Endodermal cell (in vitro differentiated cells): Measurements from ENCODE around the gene SLC35F6. TPM values are rescaled to one million over a fixed set of nuclear protein-coding genes. Genes with fewer than 3 reads are reported as not detected.
"Not testable (repeated sequence)": the region's sequence is repeated elsewhere in the genome, so short reads cannot be mapped to it uniquely, and the experiment has no call there.

Source experiments
- DNase-seq: peaks from one replicate; pipeline ENCODE4 v3.0.0-alpha.2; 2017
- H3K27ac ChIP-seq: 2 replicates; pipeline ENCODE4 v1.5.1; 2013; ENCODE audit warnings: mild to moderate bottlenecking, low read depth, low read length, moderate library complexity
- H3K27me3 ChIP-seq: 2 replicates; pipeline ENCODE4 v1.6.1; 2013; ENCODE audit warnings: mild to moderate bottlenecking, low read length, moderate library complexity; ENCODE audit not compliant: insufficient read depth, control insufficient read depth, poor library complexity, severe bottlenecking
- H3K36me3 ChIP-seq: 2 replicates; pipeline ENCODE4 v1.7.0; 2013; ENCODE audit warnings: mild to moderate bottlenecking, low read length, moderate library complexity; ENCODE audit not compliant: control insufficient read depth, insufficient read depth
- H3K4me1 ChIP-seq: one replicate; pipeline ENCODE4 v1.7.0; 2013; ENCODE audit warnings: low read length; ENCODE audit not compliant: control insufficient read depth, insufficient read depth
- H3K4me3 ChIP-seq: 2 replicates; pipeline ENCODE4 v1.5.1; 2013; ENCODE audit warnings: mild to moderate bottlenecking, low read length, moderate library complexity
- H3K9ac ChIP-seq: 2 replicates; pipeline ENCODE4 v1.6.1; 2013; ENCODE audit warnings: mild to moderate bottlenecking, low read length, moderate library complexity; ENCODE audit not compliant: poor library complexity, severe bottlenecking; ENCODE audit errors: extremely low read depth
- H3K9me3 ChIP-seq: 2 replicates; pipeline ENCODE4 v1.6.1; 2013; ENCODE audit warnings: mild to moderate bottlenecking, low read length, moderate library complexity; ENCODE audit not compliant: control insufficient read depth
- H3K27ac Mint-ChIP-seq: 2 replicates; pipeline ENCODE4 v1.8.0; 2020; ENCODE audit warnings: mixed read lengths
- H3K27me3 Mint-ChIP-seq: 2 replicates; pipeline ENCODE4 v1.8.0; 2021; ENCODE audit warnings: mild to moderate bottlenecking, mixed read lengths; ENCODE audit not compliant: insufficient read depth
- H3K36me3 Mint-ChIP-seq: 2 replicates; pipeline ENCODE4 v1.8.0; 2020; ENCODE audit warnings: low read depth, mixed read lengths
- H3K4me1 Mint-ChIP-seq: 2 replicates; pipeline ENCODE4 v1.8.0; 2020; ENCODE audit warnings: mixed read lengths
- H3K4me3 Mint-ChIP-seq: 2 replicates; pipeline ENCODE4 v1.8.0; 2020; ENCODE audit warnings: mild to moderate bottlenecking, moderate library complexity, mixed read lengths
- H3K9me3 Mint-ChIP-seq: 2 replicates; pipeline ENCODE4 v1.8.0; 2020; ENCODE audit warnings: mild to moderate bottlenecking, mixed read lengths
- CTCF ChIP-seq: fragments of 200-600 bp; sonication (generic); conservative IDR thresholded peaks from 2 replicates; pipeline ENCODE4 v1.5.0; 2021; ENCODE audit warnings: antibody characterized with exemption, mild to moderate bottlenecking
- whole genome bisulfite sequencing, 2 experiments: methylation state at CpG; one replicate each; pipeline versions ENCODE4 v1.1.5 to v1.1.7; 2013; ENCODE audit warnings: missing lambda C conversion rate in 2 of 2, mixed read lengths in 1 of 2; ENCODE audit not compliant: insufficient coverage in 1 of 2, insufficient read length in 1 of 2; 5-methylcytosine and 5-hydroxymethylcytosine counted together
- total RNA-seq, 2 donors: library from RNA; stranded (reverse); fragmentation: NEBNext Ultra II Directional in 1 of 2; extraction: Animal tissue kit (Norgen Biotek cat#: 25700) in 1 of 2; gene quantifications; 2 replicates in 1 of 2; 3 replicates in 1 of 2; pipeline ENCODE4 v1.2.1, GENCODE V29; 2021

SLC35F6 gene
- total RNA-seq, 2 donors from 2014 or later: 23.3 to 24.8 TPM

GRCh38 chr2:26744953-26745352 lies 19.1 kb upstream of the SLC35F6 start:
- H3K27me3 ChIP-seq: no peaks in the 10 kb centered on the region
- H3K4me3 ChIP-seq: no peak overlapping the region
- 93 to 100% methylated on average over 1 to 3 of the region's 3 CpGs for WGBS, 2 experiments
- peaks cover under 1% of the 10 kb centered on the region for H3K4me1 Mint-ChIP-seq
- no peak overlapping the region for H3K4me3 Mint-ChIP-seq
- H3K9me3 ChIP-seq: no peaks in the 10 kb centered on the region
- H3K36me3 Mint-ChIP-seq: no peaks in the 10 kb centered on the region
- no peak overlapping the region for H3K9ac ChIP-seq
- H3K27me3 Mint-ChIP-seq: peaks cover 3% of the 10 kb centered on the region
- H3K27ac Mint-ChIP-seq: no peak overlapping the region
- TF ChIP-seq CTCF: no peak
- no peaks in the 10 kb centered on the region for H3K9me3 Mint-ChIP-seq
- H3K36me3 ChIP-seq: no peaks in the 10 kb centered on the region
- no peak overlapping the region for H3K27ac ChIP-seq
- DNase-seq: no peak
- H3K4me1 ChIP-seq: no peaks in the 10 kb centered on the region

GRCh38 chr2:26745609-26746327 lies 18.3 kb upstream of the SLC35F6 start:
- no peaks in the 10 kb centered on the region for H3K9me3 Mint-ChIP-seq
- Histone ChIP-seq H3K36me3 (no peaks in the 10 kb centered on the region), H3K27me3 (no peaks in the 10 kb centered on the region), H3K4me1 (no peaks in the 10 kb centered on the region), H3K27ac (no peak overlapping the region), H3K9me3 (no peaks in the 10 kb centered on the region), H3K9ac (no peak overlapping the region), H3K4me3 (no peak overlapping the region)
- peak; percentile 99 for TF ChIP-seq CTCF
- WGBS, 2 experiments: 46 to 72% methylated on average over 7 to 9 of the region's 9 CpGs
- peaks cover 3% of the 10 kb centered on the region for H3K27me3 Mint-ChIP-seq
- H3K4me1 Mint-ChIP-seq: peaks cover 6% of the 10 kb centered on the region
- no peak overlapping the region for H3K4me3 Mint-ChIP-seq
- peak; percentile 96 for DNase-seq
- no peaks in the 10 kb centered on the region for H3K36me3 Mint-ChIP-seq
- H3K27ac Mint-ChIP-seq: no peak overlapping the region

GRCh38 chr2:26746934-26747333 lies 17.1 kb upstream of the SLC35F6 start:
- no peak for TF ChIP-seq CTCF
- Histone ChIP-seq H3K36me3 (no peaks in the 10 kb centered on the region), H3K27me3 (no peaks in the 10 kb centered on the region), H3K27ac (no peak overlapping the region), H3K9me3 (peaks cover 10% of the 10 kb centered on the region), H3K4me1 (peaks cover 3% of the 10 kb centered on the region), H3K4me3 (no peak overlapping the region), H3K9ac (no peak overlapping the region)
- DNase-seq: no peak
- 84 to 86% methylated on average over 3 of the region's 3 CpGs for WGBS, 2 experiments
- Mint-ChIP-seq H3K4me3 (no peak overlapping the region), H3K4me1 (peaks cover 6% of the 10 kb centered on the region), H3K27me3 (peaks cover 7% of the 10 kb centered on the region), H3K27ac (no peak overlapping the region), H3K9me3 (peaks cover 6% of the 10 kb centered on the region), H3K36me3 (peaks cover 5% of the 10 kb centered on the region)

- not testable (repeated sequence) for H3K4me1 ChIP-seq, H3K9me3 Mint-ChIP-seq, H3K27me3 ChIP-seq, H3K36me3 ChIP-seq, H3K27me3 Mint-ChIP-seq, H3K36me3 Mint-ChIP-seq
- peak; percentile 84 for DNase-seq
- WGBS, 2 experiments: 0% methylated on average over 2 to 6 of the region's 8 CpGs
- Histone ChIP-seq H3K27ac (peak overlapping the region; percentile 68), H3K4me3 (peak overlapping the region; percentile 52), H3K9ac (peak overlapping the region; percentile 49), H3K9me3 (peaks cover 11% of the 10 kb centered on the region)
- Mint-ChIP-seq H3K27ac (peak overlapping the region; percentile 99), H3K4me1 (peaks cover 23% of the 10 kb centered on the region), H3K4me3 (peak overlapping the region; percentile 60)
Measured at GRCh38 chr2:26749787-26750420, 14.2 kb upstream of the SLC35F6 start.

GRCh38 chr2:26750467-26750866 lies 13.6 kb upstream of the SLC35F6 start:
- peak overlapping the region; percentile 99 for H3K27ac Mint-ChIP-seq

More at GRCh38 chr2:26750467-26750866, 13.6 kb upstream of the SLC35F6 start:
- H3K9me3 Mint-ChIP-seq, H3K27me3 Mint-ChIP-seq, H3K27ac ChIP-seq, H3K36me3 Mint-ChIP-seq, H3K27me3 ChIP-seq, H3K36me3 ChIP-seq, H3K4me1 ChIP-seq, DNase-seq: not testable (repeated sequence)
- WGBS, 2 experiments: 18 to 35% methylated on average over 9 to 11 of the region's 11 CpGs
- H3K4me3 ChIP-seq: peak overlapping the region; percentile 52
- H3K9ac ChIP-seq: peak overlapping the region; percentile 49
- H3K9me3 ChIP-seq: peaks cover 11% of the 10 kb centered on the region
- Mint-ChIP-seq H3K4me1 (peaks cover 28% of the 10 kb centered on the region), H3K4me3 (peak overlapping the region; percentile 60)
